ENCODE data around the gene DCHS1. TPM values are rescaled to one million over a fixed set of nuclear protein-coding genes. Genes with fewer than 3 reads are reported as not detected.
A peak's percentile ranks its signal among the peaks of the same experiment; 100 is the strongest.

DCHS1 gene
- total RNA-seq, 4 donors from 2014 or later, result 5.5 to 17.7 (median 14.0) TPM

GRCh38 chr11:6610591-6610990 lies 45.0 kb downstream of the DCHS1 start:
- H3K27me3 ChIP-seq, result no peaks in the 10 kb centered on the region
- H3K4me3 ChIP-seq, result peak overlapping the region in 1 of 4 donors; percentile 75
- 77% methylated on average over 6 of the region's 6 CpGs; no CpG with 5 or more reads in 1 of the 2 donors for WGBS, 2 donors (ENCODE audit: low coverage in 1 of 2)
- peaks cover 0 to 25% (median 9%) of the 10 kb centered on the region in 4 donors for H3K36me3 ChIP-seq
- peak overlapping the region; percentile 96 to 99 (median 97) for H3K27ac ChIP-seq
- in situ Hi-C loops (cut with MboI; ENCODE audit: low pct_ligation_motif_present in 1 of 4, low pct_unique_long_range_greater_than_20kb in 1 of 4, low sequenced_read_pairs in 3 of 4), result no loop called here
- no peak for TF ChIP-seq EP300 (IDR thresholded peaks at IDR 0.05; ENCODE audit: low read depth)
- TF ChIP-seq POLR2A (IDR thresholded peaks at IDR 0.05), result no peak
- no peak for TF ChIP-seq CTCF (IDR thresholded peaks at IDR 0.05)
- no peak for TF ChIP-seq POLR2AphosphoS5 (IDR thresholded peaks at IDR 0.05)
- no peak for DNase-seq
- no peaks in the 10 kb centered on the region for H3K9me3 ChIP-seq
- peaks cover 31 to 71% (median 51%) of the 10 kb centered on the region in 4 donors for H3K4me1 ChIP-seq
- intact Hi-C loops (cut with DNase I; ENCODE audit: low total_unique reads), result loop anchor here (5.0 kb wide), 1 partner anchor 72 kb away; the partner anchor contains the start of gene MRPL17

- Histone ChIP-seq H3K27me3 (no peaks in the 10 kb centered on the region), H3K4me3 (no peak overlapping the region), H3K9me3 (no peaks in the 10 kb centered on the region), H3K27ac (peak overlapping the region; percentile 96 to 99 (median 97)), H3K36me3 (peaks cover 0 to 25% (median 9%) of the 10 kb centered on the region in 4 donors), H3K4me1 (peaks cover 37 to 82% (median 60%) of the 10 kb centered on the region in 4 donors)
- in situ Hi-C loops (cut with MboI; ENCODE audit: low pct_ligation_motif_present in 1 of 4, low pct_unique_long_range_greater_than_20kb in 1 of 4, low sequenced_read_pairs in 3 of 4), result loop anchor here in 2 of 4 donors (10.0 kb wide), 2 partner anchors 135 to 225 kb away; partner anchors contain the start of gene TRIM3 (in 1 of the 2)
- DNase-seq, result no peak
- no peak for TF ChIP-seq POLR2A (IDR thresholded peaks at IDR 0.05)
- TF ChIP-seq EP300 (IDR thresholded peaks at IDR 0.05; ENCODE audit: low read depth), result no peak
- TF ChIP-seq POLR2AphosphoS5 (IDR thresholded peaks at IDR 0.05), result no peak
- no peak for TF ChIP-seq CTCF (IDR thresholded peaks at IDR 0.05)
- WGBS, 2 donors (ENCODE audit: low coverage in 1 of 2), result 79% methylated on average over 8 of the region's 8 CpGs; no CpG with 5 or more reads in 1 of the 2 donors
- intact Hi-C loops (cut with DNase I; ENCODE audit: low total_unique reads), result loop anchor here (5.0 kb wide), 1 partner anchor 73 kb away; the partner anchor contains the start of gene MRPL17
These were observed 46.0 kb downstream of the DCHS1 start for GRCh38 chr11:6609502-6610015.

GRCh38 chr11:6608726-6609501 lies 46.7 kb downstream of the DCHS1 start:
- H3K9me3 ChIP-seq, result no peaks in the 10 kb centered on the region
- in situ Hi-C loops (cut with MboI; ENCODE audit: low pct_ligation_motif_present in 1 of 4, low pct_unique_long_range_greater_than_20kb in 1 of 4, low sequenced_read_pairs in 3 of 4), result loop anchor here in 2 of 4 donors (10.0 kb wide), 2 partner anchors 134 to 224 kb away; partner anchors contain the start of gene TRIM3 (in 1 of the 2)
- intact Hi-C loops (cut with DNase I; ENCODE audit: low total_unique reads), result no loop called here
- H3K27me3 ChIP-seq, result no peaks in the 10 kb centered on the region
- peaks cover 37 to 83% (median 61%) of the 10 kb centered on the region in 4 donors for H3K4me1 ChIP-seq
- no peak for DNase-seq
- H3K36me3 ChIP-seq, result peaks cover 0 to 25% (median 9%) of the 10 kb centered on the region in 4 donors
- H3K4me3 ChIP-seq, result no peak overlapping the region
- peak overlapping the region; percentile 96 to 99 (median 97) for H3K27ac ChIP-seq
- TF ChIP-seq CTCF (IDR thresholded peaks at IDR 0.05), result no peak
- TF ChIP-seq EP300 (IDR thresholded peaks at IDR 0.05; ENCODE audit: low read depth), result no peak
- TF ChIP-seq POLR2A (IDR thresholded peaks at IDR 0.05), result peak; percentile 2
- 73 to 74% methylated on average over 5 to 14 of the region's 14 CpGs for WGBS, 2 donors (ENCODE audit: low coverage in 1 of 2)

GRCh38 chr11:6608011-6608410 lies 47.6 kb downstream of the DCHS1 start:
- DNase-seq, result no peak
- TF ChIP-seq EP300 (IDR thresholded peaks at IDR 0.05; ENCODE audit: low read depth) (no peak), POLR2A (IDR thresholded peaks at IDR 0.05) (no peak), POLR2AphosphoS5 (IDR thresholded peaks at IDR 0.05) (peak in 2 of 3 donors; percentile 28 to 33)
- 94% methylated on average over 9 of the region's 9 CpGs; no CpG with 5 or more reads in 1 of the 2 donors for WGBS, 2 donors (ENCODE audit: low coverage in 1 of 2)
- no peak overlapping the region for H3K4me3 ChIP-seq
- H3K27me3 ChIP-seq, result no peaks in the 10 kb centered on the region
- in situ Hi-C loops (cut with MboI; ENCODE audit: low pct_ligation_motif_present in 1 of 4, low pct_unique_long_range_greater_than_20kb in 1 of 4, low sequenced_read_pairs in 3 of 4), result loop anchor here in 2 of 4 donors (10.0 kb wide), 2 partner anchors 133 to 223 kb away; partner anchors contain the start of gene TRIM3 (in 1 of the 2)
- H3K4me1 ChIP-seq, result peaks cover 37 to 74% (median 54%) of the 10 kb centered on the region in 4 donors
- peaks cover 0 to 25% (median 9%) of the 10 kb centered on the region in 4 donors for H3K36me3 ChIP-seq
- intact Hi-C loops (cut with DNase I; ENCODE audit: low total_unique reads), result no loop called here
- H3K27ac ChIP-seq, result peak overlapping the region; percentile 96 to 99 (median 97)
- H3K9me3 ChIP-seq, result no peaks in the 10 kb centered on the region
